GM15510 (cell line): ENCODE data around the gene NEK7.

Experiments used
- POLR2A ChIP-seq: IDR thresholded peaks from 3 replicates; pipeline ENCODE4 v1.6.1; 2011; ENCODE audit warnings: borderline replicate concordance; ENCODE audit not compliant: insufficient read length; ENCODE audit errors: extremely low read depth

NEK7 gene

GRCh38 chr1:198128533-198128932 is 28.3 kb upstream of the NEK7 start:
- TF ChIP-seq POLR2A: no peak

GRCh38 chr1:198132060-198132781 is 24.6 kb upstream of the NEK7 start:
- no peak for TF ChIP-seq POLR2A

- no peak for TF ChIP-seq POLR2A
Observed at GRCh38 chr1:198134252-198134651, 22.5 kb upstream of the NEK7 start.

- TF ChIP-seq POLR2A: no peak
Observed at GRCh38 chr1:198135366-198135765, 21.4 kb upstream of the NEK7 start.

- TF ChIP-seq POLR2A: no peak
Observed at GRCh38 chr1:198141668-198142351, 15.0 kb upstream of the NEK7 start.

- no peak for TF ChIP-seq POLR2A
Observed at GRCh38 chr1:198143797-198144196, 13.0 kb upstream of the NEK7 start.

- no peak for TF ChIP-seq POLR2A
Observed at GRCh38 chr1:198147216-198147615, 9.6 kb upstream of the NEK7 start.

DNA sequence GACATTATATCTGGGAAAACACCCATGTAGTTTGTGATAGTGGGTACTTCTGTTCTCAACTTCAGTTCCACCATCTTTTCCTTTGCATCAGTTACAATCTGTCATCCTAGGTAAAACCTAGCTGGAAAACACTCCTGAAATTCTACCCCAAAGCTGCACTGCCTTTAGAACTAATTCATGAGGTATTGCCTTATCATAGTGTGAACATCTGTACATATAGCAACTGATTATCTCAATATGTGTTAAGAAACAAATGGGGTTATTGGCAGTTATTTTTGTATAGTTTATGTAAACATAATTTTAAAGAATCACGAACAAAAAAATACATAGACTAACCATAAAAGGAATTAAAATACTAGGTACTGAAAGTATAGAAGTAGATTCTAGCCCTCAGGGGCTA is 6.4 kb upstream of the NEK7 start:
- TF ChIP-seq POLR2A: no peak

- TF ChIP-seq POLR2A: no peak
Observed at GRCh38 chr1:198151688-198152087, 5.1 kb upstream of the NEK7 start.

DNA sequence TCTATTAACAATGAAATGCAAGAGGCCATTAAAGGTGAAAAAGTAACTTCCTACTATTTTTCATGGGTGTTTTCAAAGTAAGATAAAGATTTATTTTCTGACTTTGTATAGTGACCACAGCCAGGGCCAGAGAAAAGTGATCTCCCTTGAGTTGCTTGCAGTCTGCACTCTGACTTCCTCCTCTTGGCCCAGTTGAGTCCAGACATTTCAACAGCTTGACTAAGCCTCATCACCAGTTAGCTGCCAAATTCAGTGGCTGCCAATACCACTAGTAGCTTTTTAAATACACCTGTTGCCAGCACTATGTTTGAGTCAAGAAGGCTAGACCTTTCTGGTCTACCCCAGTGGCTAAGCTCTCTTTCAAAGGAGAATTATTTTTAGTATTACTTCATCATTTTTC is 3.7 kb upstream of the NEK7 start:
- TF ChIP-seq POLR2A: no peak

GRCh38 chr1:198153804-198154203 is 3.0 kb upstream of the NEK7 start:
- TF ChIP-seq POLR2A: no peak

DNA sequence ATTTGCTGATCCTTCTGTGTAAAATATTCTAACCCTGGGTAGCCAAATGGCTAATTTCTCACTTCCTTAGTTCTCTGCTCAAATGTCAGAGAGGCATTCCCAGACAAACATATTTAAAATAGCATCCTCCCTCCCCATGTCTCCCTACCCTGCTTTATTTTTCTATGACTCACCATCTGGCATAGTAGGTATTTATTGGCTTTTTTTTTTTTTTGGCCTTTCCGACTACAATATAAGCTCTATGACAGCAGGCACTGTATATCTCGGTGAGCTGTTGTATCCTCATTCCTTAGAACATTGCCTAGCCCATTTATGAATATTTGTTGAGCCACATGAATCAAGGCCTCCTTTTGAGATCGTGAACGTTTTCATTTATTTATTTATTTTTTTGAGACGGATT is 1.5 kb upstream of the NEK7 start:
- TF ChIP-seq POLR2A: no peak

- TF ChIP-seq POLR2A: no peak
Observed at GRCh38 chr1:198156111-198156744, 570 bp upstream of the NEK7 start.

DNA sequence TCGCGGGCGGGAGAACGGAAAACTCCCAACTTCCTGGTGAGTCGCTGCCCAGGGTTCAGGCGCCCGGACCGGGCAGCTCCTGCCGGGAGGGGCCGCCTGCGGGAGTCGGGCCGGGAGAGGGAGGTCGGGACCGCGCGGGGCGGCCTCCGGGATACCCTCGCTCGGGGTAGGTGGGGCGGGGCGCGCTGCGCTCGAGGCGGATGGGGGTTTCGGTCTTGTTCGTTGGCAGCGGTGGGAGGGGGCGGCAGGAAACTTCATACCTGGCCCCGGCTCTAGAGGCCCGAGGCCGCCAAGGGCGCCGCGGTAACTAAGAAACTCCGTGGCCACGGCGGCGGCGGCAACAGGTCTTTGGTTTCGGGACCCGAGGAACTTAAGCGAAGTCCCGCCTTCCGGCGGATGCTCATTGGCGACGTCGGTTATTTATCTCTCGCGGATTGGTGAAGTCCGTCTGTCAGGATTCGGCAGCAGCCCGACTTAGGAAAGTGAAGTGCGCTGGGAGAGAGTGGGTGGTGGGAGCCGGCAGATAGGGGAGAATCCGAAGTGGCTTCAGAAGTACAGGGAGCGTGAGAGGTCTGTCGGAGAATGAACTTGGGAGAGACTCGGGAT is 546 bp downstream of the NEK7 start:
- peak; percentile 41 for TF ChIP-seq POLR2A
